ENCODE results near the gene SUN2. TPM values are rescaled to one million over a fixed set of nuclear protein-coding genes. Genes with fewer than 3 reads are reported as not detected.
A peak's percentile ranks its signal among the peaks of the same experiment; 100 is the strongest.

The SUN2 gene
- total RNA-seq, 2 donors from 2014 or later, result 142 to 241 TPM

GRCh38 chr22:38720350-38720749, 35.4 kb downstream of the SUN2 start:
- no peak overlapping the region for H3K27ac Mint-ChIP-seq
- no peaks in the 10 kb centered on the region for H3K9me3 Mint-ChIP-seq
- H3K36me3 Mint-ChIP-seq, result peaks cover 14 to 25% of the 10 kb centered on the region in 2 donors
- no peak for DNase-seq (ENCODE audit: low spot score in 2 of 2)
- ATAC-seq, result no peak

DNA sequence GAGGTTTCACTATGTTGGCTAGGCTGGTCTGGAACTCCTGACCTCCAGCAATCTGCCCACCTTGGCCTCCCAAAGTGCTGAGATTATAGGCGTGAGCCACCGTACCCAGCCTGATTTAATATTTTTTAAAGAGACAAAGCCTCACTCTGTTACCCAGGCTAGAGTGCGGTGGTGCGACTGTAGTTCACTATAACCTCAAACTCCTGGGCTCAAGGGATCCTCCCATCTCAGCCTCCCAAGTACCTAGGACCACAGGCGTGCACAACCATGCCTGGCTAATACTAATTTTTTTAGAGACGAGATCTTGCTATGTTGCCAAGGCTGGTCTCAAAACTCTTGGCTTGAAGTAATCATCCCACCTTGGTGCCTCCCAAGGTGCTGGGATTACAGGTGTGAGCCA, 36.6 kb downstream of the SUN2 start:
- Mint-ChIP-seq H3K27ac (no peak overlapping the region), H3K36me3 (peaks cover 8 to 18% of the 10 kb centered on the region in 2 donors), H3K9me3 (no peaks in the 10 kb centered on the region)
- DNase-seq (ENCODE audit: low spot score in 2 of 2), result no peak
- ATAC-seq, result no peak

DNA sequence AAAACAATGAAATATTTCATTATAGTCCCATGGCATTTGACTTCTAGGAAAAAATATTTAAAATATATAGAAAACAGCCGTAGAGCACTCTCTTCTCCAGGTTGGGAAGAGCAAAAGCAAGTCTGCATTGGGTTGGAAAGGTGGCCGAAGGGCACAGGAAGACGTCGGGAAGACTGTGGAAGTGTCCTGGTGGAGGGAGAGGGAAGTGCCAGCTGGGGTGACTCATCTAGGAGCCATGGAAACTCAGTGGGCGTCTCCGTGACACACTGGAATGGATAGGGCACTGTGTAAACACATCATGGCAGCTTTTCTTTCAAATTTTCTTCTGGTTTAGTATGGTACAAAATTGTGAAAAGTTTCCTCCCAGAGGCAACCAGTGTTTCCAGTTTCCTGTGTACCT, 37.4 kb downstream of the SUN2 start:
- Mint-ChIP-seq H3K36me3 (peaks cover 6 to 15% of the 10 kb centered on the region in 2 donors), H3K9me3 (no peaks in the 10 kb centered on the region), H3K27ac (peak overlapping the region in 1 of 2 donors; percentile 32)
- ATAC-seq, result peak in 1 of 2 donors; percentile 69
- DNase-seq (ENCODE audit: low spot score in 2 of 2), result no peak

GRCh38 chr22:38717244-38717643, 38.6 kb downstream of the SUN2 start:
- no peaks in the 10 kb centered on the region for H3K9me3 Mint-ChIP-seq
- H3K36me3 Mint-ChIP-seq, result peaks cover 6 to 15% of the 10 kb centered on the region in 2 donors
- DNase-seq (ENCODE audit: low spot score in 2 of 2) (no peak), ATAC-seq (no peak)
- H3K27ac Mint-ChIP-seq, result peak overlapping the region; percentile 75 to 90

- ATAC-seq (no peak), DNase-seq (ENCODE audit: low spot score in 2 of 2) (no peak)
- Mint-ChIP-seq H3K9me3 (no peaks in the 10 kb centered on the region), H3K27ac (peak overlapping the region in 1 of 2 donors; percentile 75), H3K36me3 (peaks cover 6 to 15% of the 10 kb centered on the region in 2 donors)
These were observed 39.0 kb downstream of the SUN2 start for GRCh38 chr22:38716826-38717225.

DNA sequence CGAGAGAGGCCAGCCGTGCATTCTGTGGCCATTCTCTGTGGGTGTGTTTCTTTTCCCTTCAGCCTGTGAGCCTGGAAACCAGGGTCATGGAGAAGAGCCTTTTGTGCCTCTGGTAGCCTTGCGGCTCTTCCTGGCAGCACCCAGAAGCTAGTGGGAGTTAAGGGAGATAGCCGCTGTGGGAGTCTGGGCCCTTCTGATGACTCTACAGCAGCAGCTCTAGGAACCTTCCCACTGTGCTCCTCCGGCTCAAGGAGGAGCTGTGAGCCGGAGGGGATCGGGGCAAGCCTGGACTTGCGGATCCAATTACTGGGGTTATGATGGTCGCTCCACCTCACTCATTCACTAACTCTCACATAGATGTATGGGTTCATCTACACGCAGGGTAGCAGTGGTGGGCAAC, 39.5 kb downstream of the SUN2 start:
- no peak for DNase-seq (ENCODE audit: low spot score in 2 of 2)
- ATAC-seq, result no peak
- Mint-ChIP-seq H3K36me3 (peaks cover under 1 to 12% of the 10 kb centered on the region in 2 donors), H3K27ac (peak overlapping the region; percentile 39 to 75), H3K9me3 (no peaks in the 10 kb centered on the region)

DNA sequence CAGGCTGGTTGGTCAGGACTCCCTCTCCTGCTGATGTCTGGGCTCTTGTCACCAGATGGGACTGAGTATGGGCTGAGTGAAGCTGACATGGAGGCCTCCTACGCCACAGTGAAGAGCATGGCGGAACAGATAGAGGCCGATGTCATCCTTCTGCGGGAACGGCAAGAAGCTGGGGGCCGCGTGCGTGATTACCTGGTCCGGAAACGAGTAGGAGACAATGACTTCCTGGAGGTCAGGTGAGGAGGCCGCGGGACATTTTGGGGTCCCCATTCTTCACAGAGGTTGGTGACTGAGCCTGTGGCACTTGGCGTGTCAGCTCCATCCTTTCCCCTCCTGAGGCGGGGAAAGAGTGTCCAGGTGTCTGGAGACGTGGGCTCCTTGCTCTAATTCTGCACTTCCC, 39.9 kb downstream of the SUN2 start:
- ATAC-seq (no peak), DNase-seq (ENCODE audit: low spot score in 2 of 2) (no peak)
- Mint-ChIP-seq H3K36me3 (peaks cover 0 to 16% of the 10 kb centered on the region in 2 donors), H3K9me3 (no peaks in the 10 kb centered on the region), H3K27ac (peak overlapping the region; percentile 75 to 81)

DNA sequence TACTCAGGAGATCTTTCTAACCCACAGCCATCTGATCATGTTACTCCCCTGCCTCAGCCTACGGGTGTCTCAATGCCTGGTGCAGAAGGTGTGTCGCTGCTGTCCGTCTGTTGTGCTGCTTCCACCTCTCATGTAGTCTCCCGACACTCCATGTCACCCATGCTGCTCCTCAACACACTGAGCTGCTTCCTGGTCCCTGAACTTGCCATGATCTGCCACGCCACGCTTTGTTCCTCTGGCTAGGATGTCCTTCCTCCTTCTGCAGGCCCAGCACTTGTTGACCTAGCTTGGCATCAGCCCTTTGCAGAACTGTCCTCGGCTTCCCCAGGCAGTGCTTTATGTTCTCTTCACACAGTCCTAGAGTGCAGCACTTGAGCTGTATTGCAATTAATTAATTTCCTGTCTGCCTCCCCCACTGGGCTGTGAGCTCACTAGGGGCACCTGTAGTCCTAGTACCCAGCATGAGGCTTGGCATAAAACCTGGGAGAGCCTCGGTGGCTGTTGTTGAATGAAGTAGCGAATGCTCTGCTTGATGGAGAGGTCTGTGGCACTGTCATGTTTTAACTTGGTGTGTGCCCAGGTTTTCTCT, 40.5 kb downstream of the SUN2 start:
- H3K27ac Mint-ChIP-seq, result peak overlapping the region; percentile 38 to 75
- ATAC-seq (no peak), DNase-seq (ENCODE audit: low spot score in 2 of 2) (no peak)
- H3K36me3 Mint-ChIP-seq, result peaks cover 0 to 22% of the 10 kb centered on the region in 2 donors
- no peaks in the 10 kb centered on the region for H3K9me3 Mint-ChIP-seq

- DNase-seq (ENCODE audit: low spot score in 2 of 2) (no peak), ATAC-seq (no peak)
- Mint-ChIP-seq H3K9me3 (no peaks in the 10 kb centered on the region), H3K36me3 (peaks cover 0 to 28% of the 10 kb centered on the region in 2 donors), H3K27ac (peak overlapping the region; percentile 25 to 57)
These were observed 41.9 kb downstream of the SUN2 start for GRCh38 chr22:38713921-38714320.

GRCh38 chr22:38712486-38713207, 43.2 kb downstream of the SUN2 start:
- Mint-ChIP-seq H3K27ac (peak overlapping the region; percentile 57 to 85), H3K36me3 (peaks cover 10 to 37% of the 10 kb centered on the region in 2 donors), H3K9me3 (no peaks in the 10 kb centered on the region)
- no peak for ATAC-seq
- DNase-seq (ENCODE audit: low spot score in 2 of 2), result no peak

DNA sequence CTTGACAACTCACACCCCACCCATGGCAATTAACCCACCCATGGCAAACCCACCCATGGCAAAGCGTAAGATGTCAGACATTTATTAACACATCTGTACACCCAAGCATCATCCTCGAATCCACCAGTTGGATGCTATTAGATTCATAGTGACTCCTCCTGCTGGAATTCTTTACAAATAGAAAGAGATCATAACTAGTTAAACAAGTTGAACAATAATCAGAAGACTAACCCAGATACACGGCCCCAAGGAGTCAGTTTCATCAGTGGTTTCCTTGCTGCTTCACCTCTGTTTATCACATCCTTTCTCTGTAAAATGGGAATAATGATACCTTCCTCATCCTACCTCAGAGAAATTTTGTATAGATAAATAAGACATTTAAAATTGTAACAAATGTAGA, 44.9 kb downstream of the SUN2 start:
- H3K36me3 Mint-ChIP-seq, result peaks cover 23 to 41% of the 10 kb centered on the region in 2 donors
- ATAC-seq (no peak), DNase-seq (ENCODE audit: low spot score in 2 of 2) (no peak)
- H3K9me3 Mint-ChIP-seq, result no peaks in the 10 kb centered on the region
- H3K27ac Mint-ChIP-seq, result no peak overlapping the region

- H3K27ac Mint-ChIP-seq, result no peak overlapping the region
- H3K9me3 Mint-ChIP-seq, result no peaks in the 10 kb centered on the region
- no peak for DNase-seq (ENCODE audit: low spot score in 2 of 2)
- no peak for ATAC-seq
- peaks cover 23 to 41% of the 10 kb centered on the region in 2 donors for H3K36me3 Mint-ChIP-seq
These were observed 45.4 kb downstream of the SUN2 start for GRCh38 chr22:38710351-38710750.

- no peaks in the 10 kb centered on the region for H3K9me3 Mint-ChIP-seq
- peaks cover 23 to 41% of the 10 kb centered on the region in 2 donors for H3K36me3 Mint-ChIP-seq
- no peak overlapping the region for H3K27ac Mint-ChIP-seq
- ATAC-seq, result no peak
- DNase-seq (ENCODE audit: low spot score in 2 of 2), result no peak
These were observed 46.5 kb downstream of the SUN2 start for GRCh38 chr22:38709306-38709705.

DNA sequence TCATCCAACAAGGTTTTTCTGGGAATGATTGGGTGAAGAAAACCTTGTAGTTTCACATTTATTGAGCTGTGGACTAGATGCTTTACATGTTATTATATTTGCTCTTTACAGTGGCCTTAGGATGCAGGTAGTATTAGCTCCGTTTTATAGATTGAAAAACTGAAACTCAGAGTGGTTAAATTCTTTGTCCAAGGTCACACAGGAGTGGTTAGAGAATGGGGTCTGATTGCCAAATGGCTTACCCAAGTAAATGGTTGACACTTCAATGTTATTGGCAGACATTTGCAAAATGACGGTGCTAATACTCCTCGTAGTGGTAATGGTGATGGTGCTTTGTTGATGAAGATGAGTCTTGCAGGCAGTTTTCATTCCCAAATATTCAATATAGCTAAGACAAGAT, 47.8 kb downstream of the SUN2 start:
- peak overlapping the region in 1 of 2 donors; percentile 93 for H3K27ac Mint-ChIP-seq
- no peak for DNase-seq (ENCODE audit: low spot score in 2 of 2)
- no peak for ATAC-seq

GRCh38 chr22:38707346-38707745, 48.5 kb downstream of the SUN2 start:
- H3K36me3 Mint-ChIP-seq, result peaks cover 23 to 41% of the 10 kb centered on the region in 2 donors
- ATAC-seq, result no peak
- peak overlapping the region; percentile 46 to 93 for H3K27ac Mint-ChIP-seq
- DNase-seq (ENCODE audit: low spot score in 2 of 2), result no peak
- H3K9me3 Mint-ChIP-seq, result no peaks in the 10 kb centered on the region

More for the DNA sequence above, 47.8 kb downstream of the SUN2 start:
- H3K9me3 Mint-ChIP-seq, result no peaks in the 10 kb centered on the region
- H3K36me3 Mint-ChIP-seq, result peaks cover 23 to 41% of the 10 kb centered on the region in 2 donors

- ATAC-seq, result no peak
- no peak for DNase-seq (ENCODE audit: low spot score in 2 of 2)
- Mint-ChIP-seq H3K27ac (peak overlapping the region; percentile 93 to 95), H3K9me3 (no peaks in the 10 kb centered on the region), H3K36me3 (peaks cover 23 to 41% of the 10 kb centered on the region in 2 donors)
These were observed 49.0 kb downstream of the SUN2 start for GRCh38 chr22:38706901-38707195.

GRCh38 chr22:38706101-38706900, 49.5 kb downstream of the SUN2 start:
- Mint-ChIP-seq H3K9me3 (no peaks in the 10 kb centered on the region), H3K36me3 (peaks cover 23 to 39% of the 10 kb centered on the region in 2 donors), H3K27ac (peak overlapping the region; percentile 93 to 95)
- peak; percentile 29 to 68 for DNase-seq (ENCODE audit: low spot score in 2 of 2)
- ATAC-seq, result no peak

Measured in activated naive CD4-positive, alpha-beta T cell treated with anti-CD3 and anti-CD28 coated beads, Interleukin-2, amount 50 U/mL, for 72 hours (primary cell).